Measurements from ENCODE around the gene ABCB9.

- TF ChIP-seq CTCF (IDR thresholded peaks at IDR 0.05), result no peak
- TF ChIP-seq POLR2AphosphoS5 (IDR thresholded peaks at IDR 0.05; ENCODE audit: low read depth, low read length), result no peak
- TF ChIP-seq TCF7L2 (IDR thresholded peaks at IDR 0.05; ENCODE audit: low read depth, low read length), result no peak
- no peak for TF ChIP-seq REST (IDR thresholded peaks at IDR 0.05; ENCODE audit: insufficient read depth in 1 of 2, low read depth in 2 of 2, low read length in 1 of 2)
These were observed 13.0 kb upstream of the ABCB9 start for GRCh38 chr12:122979001-122979907.
